A549 (cell line): ENCODE data around the gene DYNC2H1. TPM values are rescaled to one million over a fixed set of nuclear protein-coding genes. Genes with fewer than 3 reads are reported as not detected.

Experiments used
- ATAC-seq, 2 experiments: fragments of 200-7000 bp in 1 of 2; fragments of >200 bp in 1 of 2; cut with Nextera tagmentation in 1 of 2; cut with Tn5 transposase in 1 of 2; 3 replicates each; pipeline versions ENCODE4 v1.8.0 to v1.9.1; 2018 to 2020; ENCODE audit warnings: mild to moderate bottlenecking in 1 of 2, moderate library complexity in 1 of 2
- CTCF ChIA-PET: fragments of 300-600 bp; sonication (Branson Sonifier 250); formaldehyde crosslinking; extraction: SDS; loops from one replicate; lab custom pipeline; 2021; ENCODE audit warnings: antibody characterized with exemption, inconsistent platforms; lab: Yijun Ruan, JAX
- POLR2A ChIA-PET: fragments of 350-600 bp; formaldehyde crosslinking; extraction: SDS; loops from one replicate; lab custom pipeline; 2021; ENCODE audit warnings: antibody characterized with exemption, inconsistent platforms; lab: Yijun Ruan, JAX
- DNase-seq, 2 experiments: peaks; one replicate each; pipeline versions ENCODE4 v3.0.0 to v3.0.0-alpha.2; 2011 to 2016; ENCODE audit warnings: low read depth in 1 of 2, low spot score in 1 of 2
- FAIRE-seq: peaks from 2 replicates; lab custom pipeline; 2011; peaks lifted over from hg19 to GRCh38; lab: Jason Lieb, UNC
- H3K27ac ChIP-seq, 2 experiments: fragments of >200 bp; sonication (Bioruptor Twin); formaldehyde crosslinking; 3 replicates each; pipeline ENCODE4 v1.5.1; 2016 to 2017
- H3K4me1 ChIP-seq: fragments of >200 bp; sonication (Bioruptor Twin); formaldehyde crosslinking; 3 replicates; pipeline ENCODE4 v1.6.1; 2016
- H3K4me2 ChIP-seq: fragments of >200 bp; sonication (Bioruptor Twin); formaldehyde crosslinking; 3 replicates; pipeline ENCODE4 v1.6.1; 2016
- H3K4me3 ChIP-seq: fragments of >200 bp; sonication (Bioruptor Twin); formaldehyde crosslinking; 3 replicates; pipeline ENCODE4 v1.5.1; 2016
- H3K9me3 ChIP-seq: fragments of >200 bp; sonication (Bioruptor Twin); formaldehyde crosslinking; 3 replicates; pipeline ENCODE4 v1.6.1; 2016
- BHLHE40 ChIP-seq: IDR thresholded peaks from 2 replicates; pipeline ENCODE4 v1.6.1; 2012; ENCODE audit warnings: low read depth, low read length, inconsistent platforms
- CBX2 ChIP-seq: fragments of 200-600 bp; sonication (generic); IDR thresholded peaks from 2 replicates; pipeline ENCODE4 v1.6.1; 2016; ENCODE audit warnings: low read depth, mild to moderate bottlenecking, borderline replicate concordance
- CBX8 ChIP-seq: fragments of 200-600 bp; sonication (generic); IDR thresholded peaks from 2 replicates; pipeline ENCODE4 v1.6.1; 2016
- CEBPB ChIP-seq, 2 experiments: fragments of >200 bp in 1 of 2; sonication (Bioruptor Twin) in 1 of 2; formaldehyde crosslinking in 1 of 2; IDR thresholded peaks; 2 replicates each; pipeline ENCODE4 v1.6.1; 2012 to 2016
- CHD4 ChIP-seq: fragments of 200-600 bp; sonication (generic); IDR thresholded peaks from 2 replicates; pipeline ENCODE4 v1.6.1; 2016; ENCODE audit warnings: antibody characterized with exemption, mild to moderate bottlenecking, borderline replicate concordance
- ESRRA ChIP-seq: fragments of 150-350 bp; IDR thresholded peaks from 2 replicates; pipeline ENCODE4 v1.6.1; 2014; ENCODE audit warnings: mild to moderate bottlenecking, low read length, borderline replicate concordance
- FOXS1 ChIP-seq: fragments of 250-450 bp; sonication (Bioruptor Pico); IDR thresholded peaks from 2 replicates; pipeline ENCODE4 v1.5.0; 2020; ENCODE audit warnings: mild to moderate bottlenecking, moderate library complexity
- GATA3 ChIP-seq: IDR thresholded peaks from 2 replicates; pipeline ENCODE4 v1.6.1; 2012; ENCODE audit warnings: borderline replicate concordance
- HOXB13 ChIP-seq: fragments of 250-450 bp; sonication (Bioruptor Pico); IDR thresholded peaks from 2 replicates; pipeline ENCODE4 v1.5.0; 2020; ENCODE audit warnings: low read depth, mild to moderate bottlenecking, moderate library complexity
- JUN ChIP-seq, 2 experiments: fragments of >200 bp; sonication (Bioruptor Twin); formaldehyde crosslinking; IDR thresholded peaks; 2 replicates in 1 of 2; 3 replicates in 1 of 2; pipeline ENCODE4 v1.6.1; 2016 to 2017
- MAZ ChIP-seq: fragments of 150-350 bp; IDR thresholded peaks from 2 replicates; pipeline ENCODE4 v1.6.1; 2014; ENCODE audit warnings: antibody characterized with exemption, low read depth, low read length, borderline replicate concordance
- MYC ChIP-seq: IDR thresholded peaks from 2 replicates; pipeline ENCODE4 v1.6.1; 2012; ENCODE audit warnings: mild to moderate bottlenecking, inconsistent platforms, low read length, improper control_type of control experiment, borderline replicate concordance
- PHF8 ChIP-seq: fragments of 200-600 bp; sonication (generic); IDR thresholded peaks from 2 replicates; pipeline ENCODE4 v1.6.1; 2016; ENCODE audit warnings: low read depth, mild to moderate bottlenecking, antibody characterized with exemption, moderate library complexity, borderline replicate concordance
- POLR2A ChIP-seq: IDR thresholded peaks from 2 replicates; pipeline ENCODE4 v1.6.1; 2012; ENCODE audit warnings: mild to moderate bottlenecking, low read length
- RARB ChIP-seq: fragments of 250-450 bp; sonication (Bioruptor Pico); IDR thresholded peaks from 2 replicates; pipeline ENCODE4 v1.8.0; 2021; ENCODE audit warnings: mild to moderate bottlenecking, moderate library complexity
- RNF2 ChIP-seq: fragments of 200-600 bp; sonication (generic); IDR thresholded peaks from 2 replicates; pipeline ENCODE4 v1.6.1; 2016; ENCODE audit warnings: low read depth, mild to moderate bottlenecking, antibody characterized with exemption, moderate library complexity, borderline replicate concordance
- SMC3 ChIP-seq: fragments of >200 bp; sonication (Bioruptor Twin); formaldehyde crosslinking; IDR thresholded peaks from 3 replicates; pipeline ENCODE4 v1.6.1; 2018; ENCODE audit warnings: inconsistent platforms
- SREBF2 ChIP-seq: fragments of 450-650 bp; IDR thresholded peaks from 2 replicates; pipeline ENCODE4 v1.6.1; 2014; ENCODE audit warnings: mild to moderate bottlenecking, moderate library complexity
- TFCP2L1 ChIP-seq: fragments of 250-450 bp; sonication (Bioruptor Pico); IDR thresholded peaks from 2 replicates; pipeline ENCODE4 v1.5.0; 2021; ENCODE audit warnings: mild to moderate bottlenecking
- TP53 ChIP-seq: fragments of 250-450 bp; sonication (Bioruptor Pico); IDR thresholded peaks from 2 replicates; pipeline ENCODE4 v1.5.0; 2021; ENCODE audit warnings: mild to moderate bottlenecking, moderate library complexity
- ZC3H11A ChIP-seq: fragments of 450-650 bp; IDR thresholded peaks from 2 replicates; pipeline ENCODE4 v1.6.1; 2014; ENCODE audit warnings: antibody characterized with exemption, mild to moderate bottlenecking
- ZNF302 ChIP-seq: fragments of 250-450 bp; sonication (Bioruptor Pico); IDR thresholded peaks from 2 replicates; pipeline ENCODE4 v1.9.0; 2021; ENCODE audit warnings: inconsistent platforms, mild to moderate bottlenecking, moderate library complexity
- WGBS: methylation state at CpG from one replicate; pipeline ENCODE4 v1.1.6; 2017; ENCODE audit errors: missing lambda C conversion rate; 5-methylcytosine and 5-hydroxymethylcytosine counted together
- polyA plus RNA-seq, 4 experiments: library from polyadenylated mRNA; depleted of rRNA in 3 of 4; stranded (reverse); fragments of >200 nt; fragmentation: RNase III in 1 of 4; extraction: RNeasy Plus Mini Kit Qiagen cat#74134 plus additional on column Dnase treatment in 1 of 4; gene quantifications; 2 replicates in 3 of 4; 3 replicates in 1 of 4; pipeline ENCODE4 v1.2.3, GENCODE V29; 2011 to 2017
- TF ChIP-seq, protein P1 (sequence below): fragments of 450-650 bp; IDR thresholded peaks from 2 replicates; pipeline ENCODE4 v1.6.1; 2014; ENCODE audit warnings: antibody characterized with exemption
- TF ChIP-seq, protein P2 (sequence below): fragments of 250-450 bp; sonication (Bioruptor Pico); IDR thresholded peaks from 2 replicates; pipeline ENCODE4 v1.5.0; 2021; ENCODE audit warnings: mild to moderate bottlenecking, moderate library complexity, borderline replicate concordance
- TF ChIP-seq, protein P3 (sequence below): IDR thresholded peaks from 2 replicates; pipeline ENCODE4 v1.6.1; 2012; ENCODE audit warnings: low read depth, borderline replicate concordance
- TF ChIP-seq, protein P4 (sequence below): fragments of >200 bp; sonication (Bioruptor Twin); formaldehyde crosslinking; IDR thresholded peaks from 3 replicates; pipeline ENCODE4 v1.5.1; 2016
- TF ChIP-seq, protein P5 (sequence below): IDR thresholded peaks from 2 replicates; pipeline ENCODE4 v1.6.1; 2012
- TF ChIP-seq, protein P6 (sequence below): fragments of >200 bp; sonication (Bioruptor Twin); formaldehyde crosslinking; IDR thresholded peaks from 2 replicates; pipeline ENCODE4 v1.6.1; 2016
- TF ChIP-seq, protein P7 (sequence below): fragments of 250-450 bp; sonication (Bioruptor Pico); IDR thresholded peaks from 2 replicates; pipeline ENCODE4 v1.5.0; 2020; ENCODE audit warnings: low read depth, mild to moderate bottlenecking, moderate library complexity

The DYNC2H1 gene
- polyA plus RNA-seq, 2 of the 4 experiments (the other 2 are of a cell fraction): 4.9 to 14.8 TPM

DNA sequence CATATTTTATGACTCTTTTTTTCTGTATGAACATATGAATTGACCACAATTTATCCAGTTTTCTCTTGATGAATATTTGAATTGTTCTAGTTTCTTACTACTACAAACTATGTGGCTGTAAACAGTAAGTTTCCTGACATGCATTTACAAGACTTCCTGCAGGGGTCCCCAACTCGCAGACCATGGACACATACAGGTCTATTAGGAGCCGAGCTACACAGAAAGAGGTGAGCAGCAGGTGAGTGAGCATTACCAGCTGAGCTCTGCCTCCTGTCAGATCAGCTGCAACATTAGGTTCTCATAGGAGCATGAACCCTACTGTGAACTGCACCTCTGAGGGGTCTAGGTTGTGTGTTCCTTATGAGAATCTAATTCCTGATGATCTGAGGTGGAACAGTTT lies 379.4 kb downstream of the DYNC2H1 start:
- no peak overlapping the region for H3K4me2 ChIP-seq
- H3K4me1 ChIP-seq: no peaks in the 10 kb centered on the region
- no peak overlapping the region for H3K27ac ChIP-seq
- DNase-seq (no peak), ATAC-seq (no peak), FAIRE-seq (no peak)
- H3K9me3 ChIP-seq: no peaks in the 10 kb centered on the region
- ChIA-PET POLR2A (no interaction called here), CTCF (no interaction called here)
- H3K4me3 ChIP-seq: no peak overlapping the region
- TF ChIP-seq, protein P1, sequence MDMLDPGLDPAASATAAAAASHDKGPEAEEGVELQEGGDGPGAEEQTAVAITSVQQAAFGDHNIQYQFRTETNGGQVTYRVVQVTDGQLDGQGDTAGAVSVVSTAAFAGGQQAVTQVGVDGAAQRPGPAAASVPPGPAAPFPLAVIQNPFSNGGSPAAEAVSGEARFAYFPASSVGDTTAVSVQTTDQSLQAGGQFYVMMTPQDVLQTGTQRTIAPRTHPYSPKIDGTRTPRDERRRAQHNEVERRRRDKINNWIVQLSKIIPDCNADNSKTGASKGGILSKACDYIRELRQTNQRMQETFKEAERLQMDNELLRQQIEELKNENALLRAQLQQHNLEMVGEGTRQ: no peak
- TF ChIP-seq, protein P2, sequence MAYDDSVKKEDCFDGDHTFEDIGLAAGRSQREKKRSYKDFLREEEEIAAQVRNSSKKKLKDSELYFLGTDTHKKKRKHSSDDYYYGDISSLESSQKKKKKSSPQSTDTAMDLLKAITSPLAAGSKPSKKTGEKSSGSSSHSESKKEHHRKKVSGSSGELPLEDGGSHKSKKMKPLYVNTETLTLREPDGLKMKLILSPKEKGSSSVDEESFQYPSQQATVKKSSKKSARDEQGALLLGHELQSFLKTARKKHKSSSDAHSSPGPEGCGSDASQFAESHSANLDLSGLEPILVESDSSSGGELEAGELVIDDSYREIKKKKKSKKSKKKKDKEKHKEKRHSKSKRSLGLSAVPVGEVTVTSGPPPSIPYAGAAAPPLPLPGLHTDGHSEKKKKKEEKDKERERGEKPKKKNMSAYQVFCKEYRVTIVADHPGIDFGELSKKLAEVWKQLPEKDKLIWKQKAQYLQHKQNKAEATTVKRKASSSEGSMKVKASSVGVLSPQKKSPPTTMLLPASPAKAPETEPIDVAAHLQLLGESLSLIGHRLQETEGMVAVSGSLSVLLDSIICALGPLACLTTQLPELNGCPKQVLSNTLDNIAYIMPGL (CRISPR knock-in tag): no peak
- TF ChIP-seq SMC3: no peak
- no peak for TF ChIP-seq TP53 (CRISPR knock-in tag)
- TF ChIP-seq RNF2: no peak
- no peak for TF ChIP-seq SREBF2
- TF ChIP-seq ZC3H11A: no peak
- TF ChIP-seq, protein P3, sequence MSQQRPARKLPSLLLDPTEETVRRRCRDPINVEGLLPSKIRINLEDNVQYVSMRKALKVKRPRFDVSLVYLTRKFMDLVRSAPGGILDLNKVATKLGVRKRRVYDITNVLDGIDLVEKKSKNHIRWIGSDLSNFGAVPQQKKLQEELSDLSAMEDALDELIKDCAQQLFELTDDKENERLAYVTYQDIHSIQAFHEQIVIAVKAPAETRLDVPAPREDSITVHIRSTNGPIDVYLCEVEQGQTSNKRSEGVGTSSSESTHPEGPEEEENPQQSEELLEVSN: no peak
- no peak for TF ChIP-seq GATA3
- no peak for TF ChIP-seq RARB (CRISPR knock-in tag)
- no peak for TF ChIP-seq ESRRA
- no peak for TF ChIP-seq CHD4
- TF ChIP-seq, protein P4, sequence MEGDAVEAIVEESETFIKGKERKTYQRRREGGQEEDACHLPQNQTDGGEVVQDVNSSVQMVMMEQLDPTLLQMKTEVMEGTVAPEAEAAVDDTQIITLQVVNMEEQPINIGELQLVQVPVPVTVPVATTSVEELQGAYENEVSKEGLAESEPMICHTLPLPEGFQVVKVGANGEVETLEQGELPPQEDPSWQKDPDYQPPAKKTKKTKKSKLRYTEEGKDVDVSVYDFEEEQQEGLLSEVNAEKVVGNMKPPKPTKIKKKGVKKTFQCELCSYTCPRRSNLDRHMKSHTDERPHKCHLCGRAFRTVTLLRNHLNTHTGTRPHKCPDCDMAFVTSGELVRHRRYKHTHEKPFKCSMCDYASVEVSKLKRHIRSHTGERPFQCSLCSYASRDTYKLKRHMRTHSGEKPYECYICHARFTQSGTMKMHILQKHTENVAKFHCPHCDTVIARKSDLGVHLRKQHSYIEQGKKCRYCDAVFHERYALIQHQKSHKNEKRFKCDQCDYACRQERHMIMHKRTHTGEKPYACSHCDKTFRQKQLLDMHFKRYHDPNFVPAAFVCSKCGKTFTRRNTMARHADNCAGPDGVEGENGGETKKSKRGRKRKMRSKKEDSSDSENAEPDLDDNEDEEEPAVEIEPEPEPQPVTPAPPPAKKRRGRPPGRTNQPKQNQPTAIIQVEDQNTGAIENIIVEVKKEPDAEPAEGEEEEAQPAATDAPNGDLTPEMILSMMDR: no peak
- TF ChIP-seq, protein P5, sequence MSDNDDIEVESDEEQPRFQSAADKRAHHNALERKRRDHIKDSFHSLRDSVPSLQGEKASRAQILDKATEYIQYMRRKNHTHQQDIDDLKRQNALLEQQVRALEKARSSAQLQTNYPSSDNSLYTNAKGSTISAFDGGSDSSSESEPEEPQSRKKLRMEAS: no peak
- TF ChIP-seq ZNF302 (CRISPR knock-in tag): no peak
- no peak for TF ChIP-seq MYC
- TF ChIP-seq, protein P6, sequence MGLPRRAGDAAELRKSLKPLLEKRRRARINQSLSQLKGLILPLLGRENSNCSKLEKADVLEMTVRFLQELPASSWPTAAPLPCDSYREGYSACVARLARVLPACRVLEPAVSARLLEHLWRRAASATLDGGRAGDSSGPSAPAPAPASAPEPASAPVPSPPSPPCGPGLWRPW: no peak
- whole genome bisulfite sequencing: 56% methylated on average over 2 of the region's 2 CpGs

DNA sequence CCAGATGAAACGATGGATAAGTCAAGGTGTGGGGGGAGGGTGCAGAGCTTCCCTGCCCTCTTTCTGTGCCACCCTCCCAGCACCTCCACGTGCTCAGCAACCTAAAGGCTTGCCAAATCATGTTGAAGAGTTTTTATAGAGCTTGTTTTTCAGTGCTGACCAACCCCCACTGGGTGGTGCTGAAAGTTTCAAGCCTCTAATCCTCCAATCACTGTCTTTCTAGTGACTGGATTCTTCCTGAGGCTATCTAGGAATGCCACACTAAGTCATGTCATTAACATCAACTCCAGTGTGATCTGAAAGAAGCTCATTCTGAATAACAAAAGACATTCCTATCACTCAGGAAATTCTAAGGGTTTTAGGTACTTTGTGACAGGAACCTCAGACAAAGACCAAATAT lies 382.6 kb downstream of the DYNC2H1 start:
- ATAC-seq (no peak; a peak in 1 of 6 replicates), DNase-seq (peak in 1 of 2 experiments; percentile 6), FAIRE-seq (no peak)
- CTCF ChIA-PET: interaction anchor here (0.7 kb wide), 1 partner anchor 17 kb away, joined by 3 read pairs; no protein-coding TSS in a partner anchor
- WGBS: 41% methylated on average over 2 of the region's 2 CpGs
- no peak overlapping the region for H3K4me2 ChIP-seq
- H3K27ac ChIP-seq: no peak overlapping the region
- POLR2A ChIA-PET: no interaction called here
- no peak overlapping the region for H3K4me3 ChIP-seq
- H3K9me3 ChIP-seq: no peaks in the 10 kb centered on the region
- H3K4me1 ChIP-seq: no peaks in the 10 kb centered on the region
- TF ChIP-seq JUN (IDR thresholded peaks at IDR 0.05) (no peak), POLR2A (no peak), TFCP2L1 (CRISPR knock-in tag) (no peak), PHF8 (no peak), CBX8 (no peak), MAZ (no peak), CEBPB (IDR thresholded peaks at IDR 0.05) (no peak), BHLHE40 (no peak), FOXS1 (no peak), HOXB13 (no peak), CHD4 (no peak), RARB (CRISPR knock-in tag) (no peak), CBX2 (no peak)
- TF ChIP-seq, protein P7, sequence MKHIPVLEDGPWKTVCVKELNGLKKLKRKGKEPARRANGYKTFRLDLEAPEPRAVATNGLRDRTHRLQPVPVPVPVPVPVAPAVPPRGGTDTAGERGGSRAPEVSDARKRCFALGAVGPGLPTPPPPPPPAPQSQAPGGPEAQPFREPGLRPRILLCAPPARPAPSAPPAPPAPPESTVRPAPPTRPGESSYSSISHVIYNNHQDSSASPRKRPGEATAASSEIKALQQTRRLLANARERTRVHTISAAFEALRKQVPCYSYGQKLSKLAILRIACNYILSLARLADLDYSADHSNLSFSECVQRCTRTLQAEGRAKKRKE (CRISPR knock-in tag): no peak
- TF ChIP-seq, protein P5: no peak
- TF ChIP-seq, protein P4: no peak
